Skeletal muscle satellite cell (primary cell): Measurements from ENCODE around the gene PPP1R17.

Experiments used
- H3K27me3 ChIP-seq: 2 replicates; pipeline ENCODE4 v1.7.0; 2013; ENCODE audit warnings: low read length; ENCODE audit not compliant: control insufficient read depth, insufficient read depth
- H3K36me3 ChIP-seq: 2 replicates; pipeline ENCODE4 v1.7.0; 2013; ENCODE audit warnings: mild to moderate bottlenecking, control low read depth, low read length; ENCODE audit not compliant: insufficient read depth
- H3K4me1 ChIP-seq: 2 replicates; pipeline ENCODE4 v1.7.0; 2013; ENCODE audit warnings: low read length; ENCODE audit not compliant: control insufficient read depth, insufficient read depth
- H3K4me2 ChIP-seq: 2 replicates; pipeline ENCODE4 v1.7.0; 2013; ENCODE audit warnings: mild to moderate bottlenecking, low read length
- H3K4me3 ChIP-seq: 2 replicates; pipeline ENCODE4 v1.7.0; 2013; ENCODE audit warnings: low read length
- H3K9ac ChIP-seq: 2 replicates; pipeline ENCODE4 v1.7.0; 2013; ENCODE audit warnings: mild to moderate bottlenecking, low read depth, low read length, moderate library complexity
- H3K9me3 ChIP-seq: replicated peaks from 2 replicates; pipeline ENCODE4 v1.7.0; 2013; ENCODE audit warnings: mild to moderate bottlenecking, control low read depth, low read length

Gene PPP1R17

GRCh38 chr7:31747553-31747952 lies 60.5 kb downstream of the PPP1R17 start:
- no peak overlapping the region for H3K9ac ChIP-seq
- no peak overlapping the region for H3K4me2 ChIP-seq
- H3K9me3 ChIP-seq: no peaks in the 10 kb centered on the region
- no peaks in the 10 kb centered on the region for H3K4me1 ChIP-seq
- H3K36me3 ChIP-seq: no peaks in the 10 kb centered on the region
- H3K4me3 ChIP-seq: no peak overlapping the region
- peaks cover 8% of the 10 kb centered on the region for H3K27me3 ChIP-seq

- Histone ChIP-seq H3K4me1 (no peaks in the 10 kb centered on the region), H3K9me3 (no peaks in the 10 kb centered on the region), H3K36me3 (no peaks in the 10 kb centered on the region), H3K9ac (no peak overlapping the region), H3K4me2 (no peak overlapping the region), H3K27me3 (peaks cover 3% of the 10 kb centered on the region), H3K4me3 (no peak overlapping the region)
Measured at GRCh38 chr7:31748084-31748483, 61.1 kb downstream of the PPP1R17 start.

GRCh38 chr7:31751726-31752125 lies 64.7 kb downstream of the PPP1R17 start:
- Histone ChIP-seq H3K4me2 (no peak overlapping the region), H3K9ac (no peak overlapping the region), H3K27me3 (no peaks in the 10 kb centered on the region), H3K4me3 (no peak overlapping the region), H3K36me3 (no peaks in the 10 kb centered on the region), H3K4me1 (no peaks in the 10 kb centered on the region), H3K9me3 (no peaks in the 10 kb centered on the region)
